Caki2 (cell line): ENCODE data around the gene PRODH2. TPM values are rescaled to one million over a fixed set of nuclear protein-coding genes. Genes with fewer than 3 reads are reported as not detected.
"Not testable (repeated sequence)": the region's sequence is repeated elsewhere in the genome, so short reads cannot be mapped to it uniquely, and the experiment has no call there.

Experiments used
- DNase-seq: peaks from one replicate; pipeline ENCODE4 v3.0.0-alpha.2; 2015; ENCODE audit warnings: low read depth
- in situ Hi-C: cut with HindIII; loops from 2 replicates; pipeline ENCODE4 v1.10.0; 2016; ENCODE audit warnings: low sequenced_read_pairs, low pct_unique_long_range_greater_than_20kb, mixed read lengths
- total RNA-seq: library from RNA; depleted of rRNA; stranded (reverse); fragments of >200 nt; shearing (Covaris generic); gene quantifications from 2 replicates; pipeline ENCODE4 v1.2.3, GENCODE V29; 2014; ENCODE audit warnings: low replicate concordance

The PRODH2 gene
- total RNA-seq, 1 experiment from 2014 or later = 0.17 TPM

DNA sequence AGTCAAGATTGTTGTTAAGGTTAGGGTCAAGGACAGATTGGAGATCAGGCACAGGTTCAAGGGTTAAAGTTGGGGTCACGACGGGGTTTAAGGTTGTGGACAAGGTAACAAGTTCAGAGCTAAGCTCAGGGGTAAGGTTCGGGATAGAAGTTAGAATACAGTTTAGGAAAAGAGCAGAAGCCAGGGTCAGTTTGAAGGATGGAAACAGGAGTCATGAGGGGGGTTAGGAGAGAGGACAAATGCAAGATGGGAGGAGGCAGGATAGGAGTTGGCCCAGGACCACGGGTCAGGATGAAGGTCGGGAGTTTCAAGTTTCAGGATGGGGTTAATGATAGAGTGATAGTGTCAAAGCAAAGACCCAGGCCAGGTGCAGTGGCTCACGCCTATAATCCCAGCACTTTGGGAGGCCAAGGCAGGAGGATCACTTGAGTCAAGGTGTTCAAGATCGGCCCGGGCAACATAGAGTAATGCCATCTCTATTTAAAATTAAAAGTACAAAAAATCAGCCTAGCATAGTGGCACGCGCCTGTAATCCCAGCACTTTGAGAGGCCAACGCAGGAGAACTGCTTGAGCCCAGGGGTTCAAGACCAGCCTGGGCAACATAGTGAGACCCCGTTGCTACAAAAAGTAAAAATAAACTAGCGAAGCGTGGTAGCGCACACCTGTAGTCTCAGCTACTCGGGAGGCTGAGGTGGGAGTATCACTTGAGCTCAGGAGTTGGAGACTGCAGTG, 32.0 kb upstream of the PRODH2 start:
- in situ Hi-C loops = no loop called here
- DNase-seq = no peak

DNA sequence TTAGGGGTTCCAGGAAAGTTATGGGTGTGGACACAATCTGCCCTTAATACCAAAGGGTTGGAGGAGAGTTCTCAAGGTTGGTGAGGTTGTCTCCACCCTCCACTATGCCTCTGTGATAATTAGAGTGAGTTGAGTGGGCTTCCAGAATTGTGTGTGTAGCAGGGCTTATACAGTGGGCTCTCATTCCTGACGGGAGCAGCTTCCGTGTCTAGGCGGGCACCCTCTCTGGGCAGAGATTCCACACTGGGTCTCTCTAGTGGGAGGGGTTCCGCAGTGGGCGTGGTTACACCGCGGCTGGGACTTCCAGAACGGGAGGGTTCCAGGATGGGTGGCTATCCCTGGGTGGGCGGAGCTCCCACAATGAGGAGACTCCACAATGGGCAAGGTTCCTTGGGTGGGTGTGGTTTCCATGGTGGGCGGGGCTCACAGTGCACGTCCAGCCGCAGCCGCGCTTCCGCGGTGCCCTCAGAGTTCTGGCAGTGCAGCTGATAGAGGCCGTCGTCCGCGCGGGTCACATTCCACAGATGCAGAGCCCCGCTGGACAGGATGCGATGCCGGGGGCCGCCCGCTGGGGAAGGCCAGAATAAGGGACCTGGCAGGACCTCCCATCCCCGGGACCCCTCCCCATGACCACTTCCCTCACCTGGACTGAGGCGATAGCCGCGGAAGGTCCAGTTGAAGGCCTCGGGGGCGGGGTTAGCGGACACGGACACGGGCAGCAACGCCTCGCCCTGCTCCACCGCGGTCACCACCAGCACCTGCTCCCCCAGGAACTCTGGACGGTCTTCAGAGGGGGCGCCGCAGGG, 31.2 kb upstream of the PRODH2 start:
- DNase-seq = peak; percentile 72
- in situ Hi-C loops = no loop called here

DNA sequence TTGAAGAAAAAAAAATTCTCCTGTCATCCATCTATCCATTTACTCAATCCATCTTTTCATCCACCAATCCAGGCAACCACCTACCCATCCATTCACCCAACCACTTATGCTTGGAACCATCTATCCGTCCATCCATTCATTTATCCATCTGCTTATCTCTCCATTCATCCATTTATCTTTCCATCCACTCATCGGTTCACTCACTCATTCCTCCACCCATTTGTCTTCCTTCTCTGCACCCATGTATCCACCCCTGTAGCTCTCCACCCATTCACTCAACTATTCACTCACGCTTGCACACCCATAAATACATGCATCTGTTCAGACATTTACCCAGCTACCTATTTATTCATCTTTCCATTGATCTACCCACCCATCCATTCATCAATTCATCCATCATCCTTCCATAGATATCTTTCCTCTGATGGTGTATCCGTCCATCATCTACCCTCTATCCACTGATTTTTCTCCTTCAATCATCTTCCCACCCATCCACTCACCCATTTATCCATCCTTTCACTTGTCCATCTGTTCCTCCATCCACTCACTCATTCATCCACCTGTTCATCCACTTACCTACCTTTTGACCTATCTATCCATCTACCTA, 30.1 kb upstream of the PRODH2 start:
- no peak for DNase-seq
- in situ Hi-C loops = no loop called here

DNA sequence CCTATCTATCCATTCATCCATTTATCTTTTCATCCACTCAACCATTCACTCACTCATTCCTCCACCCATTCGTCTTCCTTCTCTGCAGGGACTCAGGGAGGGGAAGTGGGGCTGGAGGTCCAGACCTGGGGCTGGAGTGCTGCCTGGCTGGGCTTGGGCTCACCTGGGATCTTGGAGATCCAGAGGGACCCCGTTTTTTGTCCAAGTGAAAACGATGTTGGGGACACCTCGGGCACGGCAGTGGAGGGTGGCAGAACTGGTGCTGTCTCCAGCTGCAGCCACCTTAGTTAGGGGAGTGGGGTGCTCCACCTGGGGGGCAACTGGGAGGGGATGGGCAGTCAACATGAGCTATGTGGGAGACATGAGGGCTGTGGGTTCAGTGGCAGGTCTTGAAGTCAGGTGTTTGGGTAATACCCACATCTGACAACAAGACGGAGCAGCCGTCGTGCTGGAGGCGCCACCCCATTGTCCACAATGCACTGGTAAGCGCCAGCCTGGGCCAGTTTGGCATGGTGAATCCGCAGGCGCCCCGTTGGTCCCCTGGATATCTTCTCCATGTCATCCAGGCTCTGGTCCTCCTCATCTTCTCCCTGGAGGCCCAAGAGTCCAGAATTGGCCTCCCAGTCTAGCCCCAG, 29.4 kb upstream of the PRODH2 start:
- no peak for DNase-seq
- in situ Hi-C loops = no loop called here

DNA sequence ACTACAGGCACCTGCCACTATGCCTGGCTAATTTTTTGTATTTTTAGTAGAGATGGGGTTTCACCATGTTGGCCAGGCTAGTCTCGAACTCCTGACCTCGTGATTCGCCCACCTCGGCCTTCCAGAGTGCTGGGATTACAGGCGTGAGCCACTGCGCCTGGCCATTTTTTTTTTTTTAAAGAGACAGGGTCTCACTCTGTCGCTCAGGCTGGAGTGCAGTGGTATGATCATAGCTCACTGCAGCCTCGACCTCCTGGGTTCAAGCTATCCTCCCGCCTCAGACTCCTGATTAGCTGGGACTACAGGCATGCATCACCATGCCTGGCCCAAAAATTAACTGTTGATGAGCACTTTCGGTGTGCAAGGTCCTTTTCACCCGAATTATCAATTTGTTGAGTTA, 23.5 kb upstream of the PRODH2 start:
- in situ Hi-C loops, DNase-seq: not testable (repeated sequence)

DNA sequence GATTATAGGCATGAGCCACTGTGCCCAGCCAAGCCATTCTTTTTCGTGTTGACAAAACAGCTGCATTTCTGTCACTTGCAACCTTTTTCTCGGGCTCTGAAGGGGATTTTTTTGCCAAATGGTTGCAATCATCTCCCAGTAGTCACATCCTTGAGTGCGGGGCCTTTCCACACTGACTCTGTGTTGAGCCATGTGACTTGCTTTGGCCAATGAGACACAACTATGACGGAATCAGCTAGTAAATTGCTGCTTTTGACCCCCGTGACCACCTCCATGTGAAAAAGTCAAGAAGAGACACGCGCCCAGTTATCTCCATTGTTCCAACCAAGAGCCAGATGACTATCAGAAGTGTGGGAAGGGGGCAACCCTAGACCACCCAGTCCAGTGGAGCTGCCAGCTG, 21.3 kb upstream of the PRODH2 start:
- in situ Hi-C loops = no loop called here

DNA sequence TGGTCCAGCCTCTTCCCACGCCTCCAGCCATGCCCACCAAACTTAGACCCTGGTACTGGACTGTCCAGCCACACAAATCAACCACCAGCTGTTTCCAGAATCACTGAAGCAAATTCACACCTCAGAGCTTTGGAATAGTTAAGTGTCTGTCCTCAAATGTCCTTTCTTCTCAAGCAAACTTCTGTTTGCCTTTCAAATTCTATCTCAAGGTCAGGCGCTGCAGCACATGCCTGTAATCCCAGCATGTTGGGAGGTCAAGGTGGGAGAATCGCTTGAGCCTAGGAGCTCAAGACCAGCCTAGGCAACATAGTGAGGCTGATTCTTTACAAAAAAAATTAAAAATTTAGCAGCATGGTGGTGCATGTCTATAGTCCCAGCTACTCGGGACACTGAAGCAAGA, 19.4 kb upstream of the PRODH2 start:
- in situ Hi-C loops = no loop called here
- no peak for DNase-seq

More for the DNA sequence above, 21.3 kb upstream of the PRODH2 start:
- no peak for DNase-seq

DNA sequence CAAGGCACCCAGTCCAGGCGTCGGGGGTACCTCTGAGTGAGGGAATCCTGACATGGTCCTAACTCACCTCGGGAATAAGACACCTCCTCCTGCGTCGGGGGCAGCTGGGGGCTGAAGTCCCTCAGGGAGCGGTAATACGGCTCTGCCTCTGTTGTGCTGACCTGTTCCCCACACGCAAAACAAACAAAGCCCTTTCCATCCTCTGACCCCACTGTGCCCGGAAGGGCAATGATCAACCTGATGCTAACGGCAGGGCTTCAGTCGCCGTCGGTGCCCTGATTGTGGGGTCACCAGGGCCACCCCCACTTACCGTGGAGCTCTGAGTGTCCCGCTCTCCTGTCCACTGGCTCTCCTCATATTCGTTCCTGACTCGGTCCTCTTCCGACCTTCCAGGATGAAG, 18.3 kb upstream of the PRODH2 start:
- in situ Hi-C loops = no loop called here
- no peak for DNase-seq

DNA sequence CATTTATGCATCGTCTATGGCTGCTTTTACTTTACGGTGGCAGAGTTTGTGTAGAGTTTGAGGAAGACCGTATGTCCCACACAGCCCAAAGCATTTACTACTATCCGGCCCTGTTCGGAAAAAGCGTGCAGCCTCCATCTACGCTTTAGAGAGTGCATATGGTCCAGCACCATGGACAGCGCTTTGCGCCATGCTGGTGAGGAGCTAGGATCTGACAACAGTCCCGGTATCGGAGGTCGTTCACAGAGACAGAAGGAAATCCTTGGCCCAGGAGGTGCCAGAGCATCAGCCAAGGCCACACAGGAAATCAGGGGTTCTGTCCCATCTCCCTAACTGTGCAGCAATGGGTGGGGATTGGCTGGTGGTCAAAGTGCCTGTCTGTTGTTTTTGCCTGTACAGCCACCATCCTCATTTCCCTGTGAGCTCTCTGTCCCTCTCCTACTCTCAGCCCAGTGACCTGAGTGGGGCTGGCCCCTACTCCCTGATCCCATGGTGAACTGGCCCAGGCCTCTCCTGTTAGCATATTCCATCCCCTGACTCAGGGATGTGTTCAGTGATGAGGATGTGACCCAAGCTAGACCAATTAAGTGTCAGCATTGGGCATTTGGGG, 16.2 kb upstream of the PRODH2 start:
- in situ Hi-C loops = no loop called here
- peak; percentile 50 for DNase-seq

DNA sequence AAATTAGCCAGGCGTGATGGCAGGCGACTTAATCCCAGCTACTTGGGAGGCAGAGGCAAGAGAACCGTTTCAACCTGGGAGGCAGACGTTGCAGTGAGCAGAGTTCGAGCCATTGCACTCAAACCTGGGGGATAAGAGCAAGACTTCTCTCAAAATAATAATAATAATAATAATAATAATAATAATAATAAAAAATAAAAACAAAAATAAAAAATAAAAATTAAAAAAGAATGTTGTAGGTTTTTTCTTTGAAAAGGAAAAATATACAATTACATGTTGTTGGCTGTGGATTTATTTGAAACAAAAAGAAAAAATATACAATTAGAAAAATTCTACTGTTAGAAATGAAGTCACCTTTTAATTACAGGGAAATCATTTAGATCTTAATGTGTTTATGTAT, 11.5 kb upstream of the PRODH2 start:
- no peak for DNase-seq
- in situ Hi-C loops = no loop called here

DNA sequence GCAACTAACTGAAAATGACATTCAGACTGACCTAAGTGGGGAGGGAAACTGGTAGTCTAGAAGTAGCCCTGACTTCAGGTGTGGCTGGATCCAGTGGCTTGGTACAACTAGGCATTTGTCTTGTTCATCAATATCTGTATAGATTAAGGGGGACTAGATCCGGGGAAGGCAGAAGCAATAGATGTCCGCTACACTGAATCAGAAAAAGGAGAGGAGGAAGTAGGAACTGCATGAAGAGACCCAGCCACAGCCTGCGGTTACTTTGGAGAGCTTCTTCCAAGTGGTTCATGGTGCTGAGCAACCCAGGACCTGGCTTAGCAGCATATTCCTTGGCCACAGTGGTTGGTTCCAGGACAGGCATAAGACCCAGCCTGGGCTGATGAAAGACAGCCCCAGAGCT, 9.9 kb upstream of the PRODH2 start:
- DNase-seq = no peak
- in situ Hi-C loops = no loop called here

DNA sequence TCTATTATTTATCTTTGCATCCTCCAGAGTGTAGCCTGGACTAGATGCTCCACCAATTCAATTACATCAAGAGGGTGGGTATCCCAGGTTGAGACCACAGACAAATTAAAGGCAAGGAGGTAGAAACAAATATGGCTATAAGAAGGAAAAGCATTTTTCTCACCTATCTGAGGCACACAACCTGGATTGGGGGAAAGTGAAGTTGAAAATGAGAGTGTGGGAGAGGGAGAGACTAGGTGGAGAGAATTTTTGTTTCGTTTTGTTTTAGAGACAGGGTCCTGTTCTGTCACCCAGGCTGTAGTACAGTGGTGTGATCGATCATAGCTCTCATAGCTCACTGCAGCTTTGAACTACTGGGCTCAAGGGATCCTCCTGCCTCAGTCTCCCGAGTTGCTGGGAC, 5.8 kb upstream of the PRODH2 start:
- in situ Hi-C loops = no loop called here

DNA sequence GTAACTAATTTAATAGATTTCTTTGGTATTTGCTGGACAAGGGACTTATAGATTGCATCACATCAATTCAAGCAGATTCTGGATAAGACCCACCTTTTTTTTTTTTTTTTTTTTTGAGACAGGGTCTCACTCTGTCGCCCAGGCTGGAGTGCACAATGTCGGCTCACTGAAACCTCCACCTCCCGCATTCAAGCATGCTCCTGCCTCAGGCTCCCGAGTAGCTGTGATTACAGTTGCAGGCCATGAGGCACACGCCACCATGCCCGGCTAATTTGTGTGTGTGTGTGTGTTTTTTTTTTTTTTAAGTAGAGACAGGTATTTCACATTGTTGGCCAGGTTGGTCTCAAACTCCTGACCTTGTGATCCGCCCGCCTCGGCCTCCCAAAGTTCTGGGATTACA, 4.2 kb upstream of the PRODH2 start:
- DNase-seq = no peak
- in situ Hi-C loops = no loop called here

More for the DNA sequence above, 5.8 kb upstream of the PRODH2 start:
- no peak for DNase-seq

DNA sequence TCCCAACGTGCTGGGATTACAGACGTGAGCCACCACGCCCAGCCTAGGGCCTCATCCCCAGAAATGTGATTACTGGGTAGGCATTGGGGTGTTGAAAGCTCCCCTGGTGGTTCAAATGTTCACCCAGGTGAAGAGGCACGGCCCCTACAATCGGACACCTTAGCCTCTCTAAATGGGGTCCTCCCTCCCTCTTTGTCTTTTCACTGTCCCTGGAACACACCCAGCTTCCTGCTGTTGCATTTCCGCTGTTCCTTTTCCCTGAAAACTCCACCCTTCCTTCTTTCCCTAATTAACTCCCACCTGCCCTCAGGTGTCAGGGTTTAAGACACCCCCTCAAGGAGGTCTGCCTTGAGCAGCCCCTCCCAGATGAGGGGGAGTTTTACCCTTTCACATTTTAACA, 3.6 kb upstream of the PRODH2 start:
- in situ Hi-C loops = no loop called here
- no peak for DNase-seq

DNA sequence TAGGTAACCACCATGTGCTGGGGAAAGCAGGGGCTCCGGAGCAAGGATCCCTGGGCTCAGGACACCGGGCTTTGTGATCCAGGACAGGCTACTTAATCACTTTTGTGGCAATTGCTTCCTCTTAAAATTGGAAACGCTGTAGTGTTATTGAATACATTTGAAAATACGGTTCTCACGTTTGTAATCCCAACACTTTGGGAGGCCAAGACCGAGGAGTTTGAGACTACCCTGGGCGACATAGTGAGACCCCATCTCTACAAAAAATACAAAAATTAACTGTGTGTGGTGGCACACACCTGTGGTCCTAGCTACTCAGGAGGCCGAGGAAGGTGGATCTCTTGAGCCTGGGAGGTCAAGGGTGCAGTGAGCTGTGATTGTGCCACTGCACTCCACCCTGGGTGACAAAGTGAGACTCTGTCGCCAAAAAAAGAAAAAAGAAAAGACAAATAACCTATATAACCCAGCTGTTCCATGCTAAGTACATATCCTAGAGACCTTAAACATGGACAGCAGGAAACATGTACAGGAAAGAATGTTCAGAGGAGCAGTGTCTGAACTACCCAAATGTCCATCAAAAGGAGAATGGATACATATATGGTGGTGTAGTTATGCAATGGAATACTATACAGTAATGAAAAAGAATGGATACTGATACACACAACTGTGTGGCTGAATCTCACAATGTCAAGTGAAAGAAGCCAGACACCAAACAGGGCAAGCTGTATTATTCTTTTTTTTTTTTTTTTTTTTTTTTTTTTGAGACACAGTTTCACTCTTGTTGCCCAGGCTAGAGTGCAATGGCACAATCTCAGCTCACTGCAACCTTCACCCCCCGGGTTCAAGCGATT, 622 bp upstream of the PRODH2 start:
- in situ Hi-C loops = no loop called here
- no peak for DNase-seq

DNA sequence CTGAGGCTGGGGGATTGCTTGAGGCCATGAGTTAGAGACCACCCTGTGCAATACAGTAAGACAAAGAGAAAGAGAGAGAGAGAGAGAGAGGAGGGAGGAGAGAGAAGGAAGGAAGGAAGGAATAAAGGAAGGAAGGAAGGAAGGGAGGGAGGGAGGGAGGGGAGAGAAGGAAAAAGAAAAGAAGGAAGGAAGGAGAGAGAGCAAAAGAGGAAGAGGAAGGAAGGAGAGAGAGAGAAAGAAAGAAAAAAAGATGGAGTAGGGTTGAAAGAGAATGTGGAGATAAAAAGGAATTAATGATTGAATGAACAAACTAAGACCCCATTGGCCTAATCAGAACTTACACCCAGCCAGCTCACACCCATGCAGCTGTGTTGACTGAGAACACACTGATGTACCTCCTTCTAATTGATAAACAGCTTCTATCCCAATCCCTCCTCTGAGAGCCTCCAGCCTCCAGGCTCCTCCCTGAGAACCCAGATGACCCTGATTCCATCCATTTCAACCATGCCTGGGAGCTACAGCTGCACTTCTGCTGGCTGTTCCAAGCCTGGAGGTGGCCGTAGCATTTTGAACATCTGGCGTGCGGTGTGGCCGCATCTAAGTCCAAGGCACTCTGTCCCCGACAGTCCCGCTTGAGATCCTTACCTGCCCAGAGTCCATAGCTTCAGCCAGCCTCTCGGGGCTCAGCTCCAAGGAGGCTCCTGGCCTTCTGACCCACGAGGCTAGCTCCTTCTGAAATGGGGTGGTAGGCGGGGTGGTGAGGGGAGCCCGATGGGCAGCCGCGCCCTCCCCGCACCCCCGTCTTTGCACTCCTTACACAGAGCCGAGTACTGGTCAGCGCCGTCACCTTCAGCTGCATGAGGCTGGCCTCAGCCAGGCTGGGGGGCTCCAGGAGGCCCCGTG, 1.1 kb downstream of the PRODH2 start:
- in situ Hi-C loops = no loop called here
- DNase-seq = no peak

DNA sequence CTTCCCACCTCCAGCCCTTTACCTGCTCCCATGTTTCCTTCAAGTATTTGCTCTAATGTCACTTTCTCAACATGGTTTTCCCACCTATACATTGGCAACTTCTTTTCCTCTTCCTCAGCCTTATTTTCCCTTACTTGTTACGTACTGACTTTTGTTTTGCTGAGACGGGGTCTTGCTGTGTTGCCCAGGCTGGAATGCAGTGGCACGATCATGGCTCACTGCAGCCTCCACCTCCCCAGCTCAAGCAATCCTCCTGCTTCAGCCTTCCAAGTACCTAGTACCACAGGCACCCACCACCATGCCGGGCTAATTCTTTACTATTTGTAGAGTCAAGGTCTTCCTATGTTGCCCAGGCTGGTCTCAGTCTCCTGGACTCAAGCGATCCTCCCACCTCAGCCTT, 5.0 kb downstream of the PRODH2 start:
- DNase-seq = no peak
- in situ Hi-C loops = no loop called here
